GM20431 (cell line): ENCODE results near the gene SIRT3.
"Not testable (repeated sequence)": the region's sequence is repeated elsewhere in the genome, so short reads cannot be mapped to it uniquely, and the experiment has no call there.

Experiments used
- in situ Hi-C: fragments of 300-500 bp; cut with MseI, MboI; formaldehyde crosslinking; loops from one replicate; pipeline ENCODE4 v1.15.0; 2020; ENCODE audit warnings: low sequenced_read_pairs; ENCODE audit not compliant: unreplicated experiment

SIRT3 gene

DNA sequence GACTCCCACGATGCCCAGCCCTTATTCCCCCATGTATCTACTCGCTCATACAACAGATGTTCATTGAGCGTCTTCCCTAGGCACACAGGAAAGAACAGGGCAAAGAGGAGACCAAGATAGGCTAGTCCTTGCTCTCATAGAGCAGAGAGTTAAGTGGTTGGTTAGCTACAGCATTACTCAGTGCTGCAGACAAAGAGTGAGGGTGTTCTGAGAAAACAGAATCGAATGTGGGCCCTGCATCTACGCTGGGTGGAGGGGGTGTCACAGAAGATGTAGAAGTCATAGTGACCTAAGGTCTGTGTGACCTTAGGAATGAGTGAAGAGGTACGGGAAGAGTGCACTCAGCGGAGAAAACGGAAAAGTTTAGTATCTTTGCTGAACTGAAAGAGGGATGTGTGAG is 12.9 kb upstream of the SIRT3 start:
- in situ Hi-C loops: no loop called here

DNA sequence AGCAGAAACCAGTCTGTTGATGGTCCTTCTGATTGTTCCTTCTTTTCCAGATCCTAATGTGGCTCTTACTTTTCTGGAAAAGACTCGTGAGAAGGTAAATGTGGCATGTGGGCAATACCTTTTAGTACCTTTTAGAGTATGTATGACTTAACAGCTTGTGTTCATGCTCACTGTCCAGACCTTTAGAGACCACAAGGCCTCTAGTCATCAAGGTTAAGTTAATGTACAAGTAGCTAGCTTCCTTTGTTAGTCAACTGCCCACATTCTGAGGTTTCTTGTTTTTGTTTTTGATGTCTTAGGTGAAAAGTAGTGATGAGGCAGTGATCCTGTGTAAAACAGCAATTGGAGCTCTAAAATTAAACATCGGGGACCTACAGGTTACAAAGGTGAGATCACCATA is 8.2 kb upstream of the SIRT3 start:
- in situ Hi-C loops: no loop called here

DNA sequence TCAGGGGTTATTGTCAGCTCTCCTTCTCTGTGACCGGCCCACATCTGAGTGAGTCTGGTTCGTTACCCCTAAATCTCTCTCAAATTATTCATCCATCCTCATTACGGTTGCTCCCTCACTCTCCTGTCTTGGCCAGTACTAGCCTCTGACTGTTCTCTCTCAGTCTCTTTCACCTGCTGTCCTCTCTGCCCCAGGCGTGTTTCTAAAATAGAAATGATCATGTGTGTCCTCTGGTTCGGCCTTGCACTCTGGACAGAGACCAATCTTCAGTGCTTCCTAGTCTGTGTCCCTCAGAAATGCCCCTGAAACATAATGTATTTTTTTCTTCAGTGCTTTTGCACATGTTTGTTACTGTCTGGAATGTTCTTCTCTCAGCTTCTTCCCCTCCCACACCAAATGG is 5.5 kb upstream of the SIRT3 start:
- in situ Hi-C loops: no loop called here

DNA sequence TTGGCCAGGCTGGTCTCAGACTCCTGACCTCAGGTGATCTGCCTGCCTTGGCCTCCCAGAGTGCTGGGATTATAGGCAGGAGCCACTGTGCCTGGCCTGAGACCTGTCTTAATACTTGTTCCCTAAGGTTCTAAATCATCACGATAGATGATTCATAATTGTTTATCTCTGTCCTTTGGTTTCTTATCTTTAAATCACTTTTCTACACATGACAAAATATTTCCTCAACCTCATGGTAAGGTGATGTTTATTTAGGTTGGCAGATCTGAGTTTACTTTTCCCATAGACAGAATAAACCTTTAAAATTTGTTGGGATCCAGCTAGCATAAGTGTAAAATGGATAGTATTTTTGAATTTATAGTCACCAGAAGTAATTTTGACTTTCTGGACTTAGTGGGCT is 4.2 kb upstream of the SIRT3 start:
- in situ Hi-C loops: no loop called here

DNA sequence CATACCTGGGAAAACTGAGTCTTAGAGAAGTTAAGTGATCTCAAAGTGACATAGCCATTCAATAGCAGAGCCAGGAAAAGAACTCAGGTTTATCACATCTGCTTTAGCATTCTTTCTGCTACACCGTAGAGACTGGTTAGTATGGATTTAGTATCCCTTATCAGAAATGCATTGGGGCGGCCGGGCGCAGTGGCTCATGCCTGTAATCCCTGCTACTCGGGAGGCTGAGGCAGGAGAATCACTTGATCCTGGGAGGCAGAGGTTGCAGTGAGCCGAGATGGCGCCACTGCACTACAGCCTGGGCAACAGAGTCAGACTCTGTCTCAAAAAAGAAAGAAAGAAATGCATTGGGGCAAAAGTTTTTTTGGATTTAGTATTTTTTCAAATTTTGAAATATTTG is 2.2 kb upstream of the SIRT3 start:
- in situ Hi-C loops: not testable (repeated sequence)

DNA sequence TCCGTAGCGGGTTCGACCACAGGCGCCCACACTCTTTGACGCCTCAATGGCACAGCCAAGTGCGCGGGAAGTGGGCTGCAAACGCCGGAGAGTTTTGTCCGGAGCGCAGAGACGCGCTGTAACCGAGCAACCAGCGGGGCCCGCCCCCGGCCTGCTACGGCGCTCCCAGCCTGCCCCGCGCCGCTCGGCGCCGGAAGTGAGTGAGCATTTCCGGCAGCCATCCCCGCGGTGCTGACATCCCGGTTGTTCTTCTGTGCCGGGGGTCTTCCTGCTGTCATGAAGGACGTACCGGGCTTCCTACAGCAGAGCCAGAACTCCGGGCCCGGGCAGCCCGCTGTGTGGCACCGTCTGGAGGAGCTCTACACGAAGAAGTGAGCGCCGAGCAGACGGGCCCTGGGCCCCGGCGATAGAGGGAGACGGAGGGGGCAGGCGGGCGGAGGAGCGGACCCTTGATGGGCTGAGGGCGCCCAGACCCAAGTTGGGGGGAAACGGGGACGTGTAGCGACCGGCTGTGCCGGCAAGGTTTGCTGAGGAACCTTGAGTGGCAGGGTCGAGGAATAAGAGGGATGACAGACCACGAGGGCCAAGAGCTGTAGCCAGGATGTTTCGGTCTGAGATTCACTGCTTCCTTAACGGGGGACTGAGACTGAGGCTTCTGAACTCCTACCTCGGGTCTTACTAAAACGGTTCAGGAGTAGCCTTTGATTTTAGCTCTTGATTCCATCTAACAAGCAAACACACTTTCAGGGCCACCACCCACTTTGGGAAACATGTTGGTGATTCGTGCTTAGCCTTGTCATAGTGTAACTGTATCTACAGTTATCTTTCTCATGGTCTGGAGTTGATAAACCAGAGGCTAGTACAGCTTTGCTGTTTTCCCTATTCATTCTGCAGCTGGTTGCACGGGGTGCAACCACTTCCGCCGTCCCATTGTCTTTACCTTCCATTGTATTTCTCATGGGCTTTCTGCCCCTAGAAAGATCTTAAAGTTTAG is 929 bp upstream of the SIRT3 start, which contains the start of gene PSMD13:
PSMD13 (plus strand) TSS at position 203 of the 994 bp plus-strand sequence; CDS start at position 277, 74 bp downstream.
- in situ Hi-C loops: no loop called here

DNA sequence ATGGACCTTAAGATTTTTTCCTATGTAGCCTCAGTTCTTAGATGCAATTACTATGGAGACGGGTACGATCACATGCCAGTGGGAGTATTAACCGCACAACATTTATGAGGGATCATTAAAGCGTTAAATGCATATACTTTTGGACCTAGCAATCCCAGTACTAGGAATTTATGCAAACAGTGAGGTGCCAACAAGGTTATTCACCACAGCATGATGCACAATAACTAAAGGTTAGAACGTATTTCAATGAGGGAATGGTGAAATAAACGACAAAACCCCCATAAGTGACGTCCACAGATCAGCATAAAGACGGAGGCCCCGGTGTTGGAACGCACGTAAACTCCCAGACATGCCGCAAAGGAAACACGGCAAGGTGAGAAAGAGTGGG is 539 bp downstream of the SIRT3 start:
- in situ Hi-C loops: no loop called here

DNA sequence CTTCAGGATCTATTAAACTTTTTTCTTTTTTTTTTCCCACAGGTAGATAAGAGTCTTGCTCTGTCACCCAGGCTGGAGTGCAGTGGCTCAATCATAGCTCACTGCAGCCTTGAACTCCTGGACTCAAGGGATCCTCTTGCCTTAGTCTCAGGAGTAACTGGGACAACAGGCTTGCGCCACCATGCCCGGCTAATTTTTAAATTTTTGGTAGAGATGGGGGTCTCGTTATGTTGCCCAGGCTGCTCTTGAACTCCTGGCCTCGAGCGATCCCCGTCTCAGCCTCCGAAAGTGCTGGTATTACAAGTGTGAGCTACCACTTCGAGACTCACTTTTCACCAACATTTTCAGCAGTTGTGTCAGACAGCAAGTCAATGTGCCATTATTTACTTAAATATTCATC is 962 bp downstream of the SIRT3 start:
- in situ Hi-C loops: no loop called here

DNA sequence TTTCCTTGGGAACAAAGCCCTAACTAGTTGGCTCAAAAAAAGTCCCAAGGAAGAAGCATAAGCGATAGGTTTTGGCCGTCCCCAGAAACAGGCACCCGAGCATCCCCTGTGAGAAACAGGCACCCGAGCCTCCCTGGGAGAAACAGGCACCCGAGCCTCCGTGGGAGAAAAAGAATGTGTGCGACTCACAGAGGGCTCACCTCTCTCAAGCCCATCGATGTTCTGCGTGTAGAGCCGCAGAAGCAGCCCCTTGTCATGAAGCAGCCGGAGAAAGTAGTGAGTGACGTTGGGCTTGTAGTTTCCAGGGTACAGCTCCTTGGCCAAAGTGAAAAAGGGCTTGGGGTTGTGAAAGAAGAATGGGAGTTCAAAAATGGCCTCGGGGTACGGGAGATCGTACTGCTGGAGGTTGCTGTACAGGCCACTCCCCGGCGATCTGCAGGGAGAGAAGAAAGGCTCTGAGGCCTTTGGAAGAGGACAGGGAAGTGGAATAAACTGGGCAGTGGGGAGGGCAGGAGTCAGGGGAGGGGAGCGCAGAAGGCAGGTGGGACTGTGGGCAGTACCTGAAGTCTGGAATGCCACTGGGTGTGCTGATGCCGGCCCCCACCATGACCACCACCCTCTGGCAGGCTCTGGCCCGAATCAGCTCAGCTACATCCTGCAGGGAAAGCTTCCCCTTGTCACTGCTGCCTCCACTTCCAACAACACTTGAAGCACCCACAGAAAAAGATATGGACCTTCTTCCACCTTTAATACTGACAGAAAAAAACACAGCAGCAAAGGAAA is 3.2 kb downstream of the SIRT3 start:
- in situ Hi-C loops: no loop called here

DNA sequence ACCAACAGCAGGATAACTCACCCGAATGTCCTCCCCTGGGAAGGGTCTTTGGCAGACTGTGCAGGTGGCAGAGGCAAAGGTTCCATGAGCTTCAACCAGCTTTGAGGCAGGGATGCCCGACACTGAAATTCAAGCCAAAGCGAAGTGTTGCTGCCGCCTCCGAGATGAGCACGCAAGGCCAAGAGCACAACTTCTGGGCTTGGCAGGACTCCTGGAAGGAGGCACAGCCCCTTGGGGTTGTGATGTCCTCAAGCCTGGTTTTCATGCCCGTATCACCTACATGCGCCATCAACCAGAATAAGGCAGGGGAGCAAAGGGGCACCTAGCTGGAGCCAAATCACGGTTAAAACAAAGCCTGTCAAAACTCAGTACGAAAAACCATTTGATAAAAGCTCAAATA is 5.7 kb downstream of the SIRT3 start:
- in situ Hi-C loops: no loop called here

DNA sequence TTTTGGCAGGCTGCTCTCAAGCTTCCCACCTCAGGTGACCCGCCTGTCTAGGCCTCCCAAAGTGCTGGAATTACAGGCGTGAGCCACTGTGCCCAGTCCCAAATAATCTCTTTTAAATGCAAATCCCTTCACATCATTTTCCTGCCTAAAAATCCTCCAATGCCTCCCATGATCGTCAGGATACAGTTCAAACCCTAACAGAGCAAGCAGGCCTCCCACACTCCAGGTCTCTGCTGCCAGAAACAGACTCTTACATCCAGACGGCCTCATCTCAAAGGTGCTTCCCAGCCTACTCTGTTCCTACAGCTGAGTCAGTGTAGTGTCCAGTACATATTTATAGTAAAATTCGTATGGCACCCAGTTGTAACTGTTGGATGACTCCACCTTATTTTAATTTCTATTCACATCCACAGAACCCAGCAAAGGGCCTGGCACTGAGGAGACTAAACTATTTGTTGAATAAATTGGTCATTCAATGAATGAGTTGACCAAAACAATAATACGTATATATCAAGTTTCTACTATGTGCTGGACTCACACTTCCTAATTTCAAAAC is 8.2 kb downstream of the SIRT3 start:
- in situ Hi-C loops: no loop called here

DNA sequence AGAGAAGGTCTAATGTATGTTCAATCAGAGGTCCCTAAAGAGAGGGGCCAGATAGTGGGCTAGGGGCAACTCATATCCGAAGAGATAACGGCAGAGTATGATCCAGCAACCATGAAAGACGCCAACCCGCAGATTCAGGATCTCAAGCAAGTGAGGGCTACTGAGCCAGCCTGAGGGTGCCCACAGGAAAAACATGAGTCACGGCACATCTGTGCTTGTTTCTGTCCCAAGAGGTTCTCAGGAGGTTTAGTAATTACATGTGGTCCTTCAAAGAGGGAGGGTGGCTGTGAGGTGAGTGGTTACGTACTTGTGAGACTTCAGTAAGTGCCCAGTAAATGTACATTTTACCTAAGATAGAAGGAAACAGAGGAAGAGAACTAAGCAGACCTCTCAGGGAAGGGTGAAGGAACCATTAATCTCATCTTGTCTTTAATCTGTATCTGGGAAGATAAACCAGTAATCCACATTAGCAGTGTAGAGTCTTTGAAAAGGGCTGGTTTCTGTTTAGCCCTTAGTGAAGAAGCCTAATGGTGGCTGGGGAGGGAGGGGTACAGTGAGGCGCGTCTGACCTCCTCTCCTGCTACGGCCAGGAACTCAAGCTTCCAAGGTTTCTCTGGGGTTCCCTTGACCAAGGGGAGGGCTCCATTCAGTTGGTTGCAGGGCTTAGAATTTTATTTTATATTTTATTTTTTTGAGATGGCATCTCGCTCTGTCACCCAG is 10.2 kb downstream of the SIRT3 start:
- in situ Hi-C loops: no loop called here

DNA sequence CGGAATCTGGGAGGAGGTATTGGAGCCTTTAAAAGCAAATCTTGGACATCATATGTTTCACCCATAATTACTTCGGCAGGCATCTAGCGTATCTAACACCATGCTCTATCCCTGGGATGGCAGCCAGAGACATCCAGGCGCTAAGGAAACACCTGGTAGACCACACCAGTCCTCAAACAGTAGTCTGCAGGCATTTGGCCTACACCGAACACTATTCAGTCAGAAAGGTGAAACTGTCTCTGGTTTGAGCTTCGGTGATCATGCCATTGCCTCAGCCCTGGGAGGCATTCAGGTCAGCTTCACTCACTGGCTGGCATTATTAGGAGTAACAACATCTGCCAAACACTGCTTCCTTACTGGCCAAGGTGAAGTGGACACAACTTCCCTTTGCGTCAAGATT is 11.7 kb downstream of the SIRT3 start:
- in situ Hi-C loops: no loop called here

DNA sequence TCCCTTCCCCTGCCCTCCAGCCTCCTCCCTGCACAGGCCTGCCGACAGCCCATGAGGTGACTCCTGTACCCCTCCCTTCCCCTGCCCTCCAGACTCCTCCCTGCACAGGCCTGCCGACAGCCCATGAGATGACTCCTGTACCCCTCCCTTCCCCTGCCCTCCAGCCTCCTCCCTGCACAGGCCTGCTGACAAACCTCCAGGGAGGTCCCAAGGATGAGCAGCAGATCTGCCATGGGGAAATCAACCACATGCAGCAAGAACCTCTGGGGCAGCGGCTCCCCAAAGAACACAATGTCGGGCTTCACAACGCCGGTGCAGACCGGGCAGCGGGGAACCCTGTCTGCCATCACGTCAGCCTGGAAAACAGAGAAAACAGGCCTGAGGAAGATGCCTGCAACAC is 12.3 kb downstream of the SIRT3 start:
- in situ Hi-C loops: no loop called here

DNA sequence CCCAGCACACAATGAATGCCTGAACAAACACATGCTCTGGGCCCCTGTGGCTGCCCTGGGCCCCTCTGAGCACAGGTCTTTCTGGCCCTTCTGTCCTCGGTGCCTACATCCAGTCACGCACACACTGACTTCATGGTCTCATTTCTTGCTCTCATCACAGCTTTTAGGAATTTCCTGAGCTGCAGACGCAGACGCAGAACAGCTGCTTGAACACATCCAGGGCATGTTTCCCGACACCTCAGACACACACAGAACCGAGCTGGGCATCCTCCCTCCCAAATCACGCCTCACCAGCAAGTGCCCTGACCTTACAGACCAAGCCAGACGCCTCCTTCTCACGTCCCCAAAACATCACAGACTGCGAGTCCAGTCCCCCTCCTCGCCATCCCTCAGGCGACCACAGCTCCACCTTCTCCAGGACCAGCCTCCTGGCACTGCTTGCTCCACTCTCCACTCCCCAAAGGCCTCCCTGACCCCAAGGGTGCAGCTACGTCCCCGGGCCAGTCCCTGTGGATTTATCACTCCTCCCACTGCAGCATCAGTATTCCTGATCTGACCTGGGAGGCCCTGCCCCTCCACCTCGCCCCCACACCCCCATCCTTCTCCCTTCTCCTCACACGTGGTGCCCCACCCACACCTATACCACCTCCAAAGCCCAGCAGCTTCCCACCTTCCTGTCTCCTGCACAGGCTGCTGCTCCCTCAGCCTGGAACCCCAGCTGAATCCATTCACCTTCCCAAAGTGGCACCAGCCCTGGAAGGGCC is 12.9 kb downstream of the SIRT3 start:
- in situ Hi-C loops: no loop called here

DNA sequence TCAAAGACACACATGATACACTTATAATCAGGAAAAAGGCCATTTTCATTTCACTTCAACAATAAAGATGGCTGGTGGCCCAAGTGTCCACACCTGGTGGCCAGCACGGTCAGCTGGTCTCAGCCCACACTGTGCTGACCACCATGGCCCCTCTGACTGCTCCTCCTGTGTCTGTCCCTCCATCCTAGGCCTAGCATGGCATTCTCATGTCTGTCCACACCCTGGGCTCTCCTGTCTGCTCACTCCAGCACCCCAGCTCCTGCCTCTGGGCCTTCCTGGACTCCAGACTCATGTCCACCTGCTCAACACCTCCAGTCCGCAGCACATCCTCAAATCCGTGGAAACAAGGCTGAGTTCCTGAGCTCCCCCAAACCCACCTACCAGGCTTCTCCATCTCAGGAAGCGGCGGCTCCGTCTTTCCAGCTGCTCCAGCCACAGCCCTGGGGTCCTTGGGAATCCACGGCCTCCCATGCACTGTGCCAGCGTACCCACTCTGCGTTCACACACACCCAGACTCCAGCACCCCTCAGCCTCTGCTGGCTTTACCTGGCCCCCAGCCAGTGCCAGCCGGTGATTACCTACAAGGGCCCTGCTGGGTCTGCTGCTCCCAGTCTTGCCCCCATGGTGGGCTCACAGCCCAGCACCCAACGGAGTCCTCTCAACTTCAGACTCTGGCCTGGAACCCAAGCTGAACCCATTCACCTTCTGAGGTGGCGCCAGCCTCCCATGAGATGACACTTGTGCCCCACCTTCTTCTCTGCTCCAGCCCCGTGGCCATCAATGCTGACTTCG is 13.9 kb downstream of the SIRT3 start:
- in situ Hi-C loops: no loop called here

DNA sequence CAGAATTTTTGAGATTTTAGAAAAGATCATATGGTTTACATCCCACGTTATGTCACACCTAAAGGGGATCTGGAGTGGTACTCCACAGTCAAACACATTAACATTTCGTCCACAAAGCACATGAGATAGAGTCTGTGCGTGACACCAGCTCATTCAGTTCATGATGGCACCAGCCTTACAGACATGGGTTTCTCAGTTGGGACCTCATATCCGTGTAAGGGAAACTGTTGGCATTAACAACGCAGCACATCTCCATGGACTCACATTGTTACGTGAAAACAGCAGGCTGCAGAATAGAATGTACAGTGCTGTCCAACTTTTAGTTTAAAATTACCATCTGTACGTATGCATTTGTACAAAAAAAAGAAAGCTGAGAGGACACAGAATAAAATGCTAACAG is 14.6 kb downstream of the SIRT3 start:
- in situ Hi-C loops: no loop called here

DNA sequence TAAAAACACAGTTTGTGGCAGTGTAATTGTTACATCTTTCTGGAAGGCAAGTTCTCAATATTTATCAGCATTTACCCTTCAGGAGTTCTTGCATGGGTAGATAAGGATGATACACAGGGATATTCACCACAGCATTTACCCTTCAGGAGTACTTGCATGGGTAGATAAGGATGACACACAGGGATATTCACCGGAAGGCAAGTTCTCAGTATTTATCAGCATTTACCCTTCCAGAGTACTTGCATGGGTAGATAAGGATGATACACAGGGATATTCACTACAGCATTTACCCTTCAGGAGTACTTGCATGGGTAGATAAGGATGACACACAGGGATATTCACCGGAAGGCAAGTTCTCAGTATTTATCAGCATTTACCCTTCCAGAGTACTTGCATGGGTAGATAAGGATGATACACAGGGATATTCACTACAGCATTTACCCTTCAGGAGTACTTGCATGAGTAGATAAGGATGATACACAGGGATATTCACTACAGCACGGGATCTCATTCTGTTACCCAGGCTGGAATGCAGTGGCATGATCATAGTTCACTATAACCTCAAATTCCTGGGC is 15.4 kb downstream of the SIRT3 start:
- in situ Hi-C loops: not testable (repeated sequence)
